Memory B cell (primary cell): ENCODE data around the gene LRMDA.

Experiments used
- ATAC-seq: fragments of 150-1000 bp; cut with Tn5 transposase; 2 replicates; pipeline ENCODE4 v1.10.0; 2021; ENCODE audit warnings: low read depth, mild to moderate bottlenecking, moderate library complexity
- DNase-seq, 2 donors: peaks; one replicate each; pipeline ENCODE4 v3.0.0; 2022; ENCODE audit warnings: low spot score in 2 of 2
- H3K27ac Mint-ChIP-seq: one replicate; pipeline ENCODE4 v1.8.0; 2022; ENCODE audit warnings: mild to moderate bottlenecking, moderate library complexity, mixed read lengths
- H3K27me3 Mint-ChIP-seq: one replicate; pipeline ENCODE4 v1.8.0; 2022; ENCODE audit warnings: mixed read lengths
- H3K36me3 Mint-ChIP-seq: one replicate; pipeline ENCODE4 v1.8.0; 2022; ENCODE audit warnings: mild to moderate bottlenecking, mixed read lengths
- H3K4me1 Mint-ChIP-seq: one replicate; pipeline ENCODE4 v1.8.0; 2022; ENCODE audit warnings: mixed read lengths
- H3K4me3 Mint-ChIP-seq: one replicate; pipeline ENCODE4 v1.8.0; 2022; ENCODE audit warnings: mild to moderate bottlenecking, moderate library complexity, mixed read lengths
- H3K9me3 Mint-ChIP-seq: one replicate; pipeline ENCODE4 v1.8.0; 2022; ENCODE audit warnings: mixed read lengths

Gene LRMDA

DNA sequence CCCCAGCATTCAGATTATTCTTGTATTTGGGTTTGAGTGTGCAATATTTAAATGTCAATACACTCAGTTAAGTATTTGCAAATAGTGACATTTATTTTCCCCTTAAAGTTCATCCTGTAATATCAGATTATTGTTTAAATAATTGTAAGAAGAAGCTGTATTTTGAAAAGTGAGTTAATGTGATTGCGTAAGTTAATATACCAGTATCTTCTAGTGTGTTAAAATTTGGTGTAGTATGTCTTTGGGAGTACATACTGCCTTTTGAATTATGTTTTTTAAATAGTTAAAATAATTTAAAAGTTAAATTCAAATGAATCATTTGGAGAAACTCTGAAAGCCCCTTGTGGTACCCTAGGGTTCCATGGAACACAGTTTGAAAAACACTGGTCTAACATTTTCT is 28.6 kb downstream of the LRMDA start:
- ATAC-seq = no peak

DNA sequence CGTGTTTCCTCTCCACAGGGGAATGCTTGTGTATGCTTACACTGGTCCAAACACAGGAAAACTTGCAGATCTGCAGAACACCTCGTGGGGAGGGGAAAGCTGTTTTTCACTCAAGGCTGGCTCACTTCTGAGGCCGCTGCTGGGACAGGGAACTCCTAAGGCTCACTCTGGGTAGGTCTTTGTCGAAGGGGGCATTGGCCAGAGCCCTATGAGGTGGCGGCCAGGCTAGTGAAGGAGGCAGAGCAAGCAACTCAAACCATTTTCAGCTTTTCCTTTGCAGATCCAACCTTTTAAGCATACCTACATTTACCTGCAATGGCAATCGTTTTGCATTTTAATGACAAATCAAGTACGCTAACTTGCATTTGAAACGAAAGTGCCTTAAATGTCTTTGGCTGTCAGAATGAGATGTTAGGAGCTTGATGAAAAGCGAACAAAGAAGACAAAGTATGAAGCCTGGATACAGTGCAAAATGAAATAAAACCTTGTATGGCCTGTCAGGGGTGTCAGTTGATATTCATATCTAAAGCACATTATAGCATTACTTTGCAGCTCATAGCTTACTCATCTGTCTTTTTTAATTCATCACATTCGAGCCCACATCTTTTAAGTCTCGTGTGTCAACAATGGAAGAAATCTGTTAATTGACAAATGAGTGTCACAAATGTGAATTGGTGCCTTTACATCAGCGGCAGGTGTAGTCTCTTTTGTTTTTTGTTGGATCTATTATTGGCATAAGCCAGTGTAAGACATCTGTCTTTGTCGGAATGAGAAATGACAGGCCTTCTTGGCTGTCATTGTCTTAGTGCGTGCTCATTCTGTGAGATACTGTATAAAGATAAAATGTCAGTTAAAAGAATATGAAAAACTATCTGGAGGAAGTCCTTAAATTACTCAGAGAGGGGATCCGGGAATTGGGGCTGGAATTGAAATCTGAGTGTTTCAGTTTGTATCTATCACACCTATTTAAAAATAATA is 30.5 kb downstream of the LRMDA start:
- Mint-ChIP-seq H3K27me3 (peaks cover 7% of the 10 kb centered on the region), H3K4me3 (no peak overlapping the region), H3K4me1 (no peaks in the 10 kb centered on the region), H3K36me3 (no peaks in the 10 kb centered on the region), H3K27ac (no peak overlapping the region), H3K9me3 (no peaks in the 10 kb centered on the region)
- no peak for ATAC-seq
- no peak for DNase-seq

More for the DNA sequence above, 28.6 kb downstream of the LRMDA start:
- Mint-ChIP-seq H3K4me3 (no peak overlapping the region), H3K9me3 (no peaks in the 10 kb centered on the region), H3K27ac (no peak overlapping the region), H3K36me3 (no peaks in the 10 kb centered on the region), H3K27me3 (peaks cover 2% of the 10 kb centered on the region), H3K4me1 (no peaks in the 10 kb centered on the region)
- no peak for DNase-seq

DNA sequence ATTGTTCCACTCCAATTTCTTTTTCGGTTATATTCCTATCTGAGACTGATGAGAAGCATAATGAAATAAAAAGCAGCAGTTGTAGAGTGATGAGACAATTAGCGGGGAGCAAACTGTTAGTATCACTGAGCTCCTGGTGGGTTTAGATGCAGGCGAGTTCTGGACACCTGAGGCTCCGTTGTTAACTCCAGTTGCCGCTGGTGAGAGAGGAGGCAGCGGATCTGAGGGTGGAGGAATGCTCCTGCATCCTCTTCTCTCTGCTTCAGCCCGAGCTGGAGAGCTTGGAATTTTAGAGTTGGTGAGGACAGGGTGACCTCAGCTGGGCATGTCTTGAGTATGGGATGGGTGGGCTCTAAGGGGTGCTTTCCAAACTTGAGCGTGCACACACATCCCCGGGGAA is 31.4 kb downstream of the LRMDA start:
- H3K9me3 Mint-ChIP-seq = no peaks in the 10 kb centered on the region
- ATAC-seq (no peak), DNase-seq (no peak)
- H3K4me3 Mint-ChIP-seq = no peak overlapping the region
- no peak overlapping the region for H3K27ac Mint-ChIP-seq
- H3K36me3 Mint-ChIP-seq = no peaks in the 10 kb centered on the region
- H3K27me3 Mint-ChIP-seq = peaks cover 8% of the 10 kb centered on the region
- no peaks in the 10 kb centered on the region for H3K4me1 Mint-ChIP-seq

DNA sequence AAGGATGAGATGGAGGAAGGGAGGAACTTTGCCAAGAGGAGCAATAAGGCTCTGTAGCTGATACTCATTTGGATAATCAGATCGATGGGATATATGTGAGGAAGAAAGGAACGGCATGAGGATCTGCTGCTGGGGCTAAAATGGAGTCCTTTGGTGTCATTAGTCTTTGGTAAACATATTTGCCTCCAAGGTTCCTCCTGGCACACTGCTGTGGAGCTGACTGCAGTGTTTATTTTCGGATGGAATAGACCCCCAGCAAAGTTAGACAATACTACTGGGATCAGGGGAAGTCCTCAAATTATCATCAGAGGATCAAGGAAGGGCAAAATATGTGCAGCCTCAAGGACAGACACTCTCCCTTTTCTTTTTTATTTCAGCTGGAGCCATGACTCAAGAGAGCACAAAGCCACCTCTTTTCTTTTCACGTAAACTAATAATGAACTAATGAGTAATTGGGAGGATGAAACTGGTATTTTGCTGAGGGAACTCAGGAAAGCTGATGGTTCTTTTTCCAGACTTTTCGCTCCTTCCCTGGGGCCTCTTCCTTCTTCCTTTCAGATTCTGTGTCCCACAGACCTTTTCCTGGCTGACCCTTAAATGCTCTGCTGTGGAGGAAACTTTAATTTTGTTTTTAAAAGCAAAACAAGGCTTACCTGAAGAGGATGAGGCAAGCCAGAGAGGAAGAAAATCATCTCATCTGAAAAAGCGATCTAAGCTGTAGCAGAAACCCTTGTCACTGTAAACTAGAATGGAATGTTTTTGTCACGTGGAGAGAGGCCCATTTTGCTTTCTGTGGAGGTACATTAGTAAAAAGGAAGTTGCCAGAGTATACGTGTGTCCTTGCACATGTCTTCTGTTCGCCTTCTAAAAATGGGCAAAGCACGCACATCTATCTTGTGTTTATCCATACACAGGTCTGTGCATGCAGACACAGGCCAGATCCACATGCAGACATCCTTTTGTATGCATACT is 33.3 kb downstream of the LRMDA start:
- H3K36me3 Mint-ChIP-seq = no peaks in the 10 kb centered on the region
- H3K27me3 Mint-ChIP-seq = peaks cover 8% of the 10 kb centered on the region
- no peaks in the 10 kb centered on the region for H3K9me3 Mint-ChIP-seq
- H3K4me1 Mint-ChIP-seq = no peaks in the 10 kb centered on the region
- H3K4me3 Mint-ChIP-seq = no peak overlapping the region
- H3K27ac Mint-ChIP-seq = no peak overlapping the region
- no peak for DNase-seq
- ATAC-seq = no peak

DNA sequence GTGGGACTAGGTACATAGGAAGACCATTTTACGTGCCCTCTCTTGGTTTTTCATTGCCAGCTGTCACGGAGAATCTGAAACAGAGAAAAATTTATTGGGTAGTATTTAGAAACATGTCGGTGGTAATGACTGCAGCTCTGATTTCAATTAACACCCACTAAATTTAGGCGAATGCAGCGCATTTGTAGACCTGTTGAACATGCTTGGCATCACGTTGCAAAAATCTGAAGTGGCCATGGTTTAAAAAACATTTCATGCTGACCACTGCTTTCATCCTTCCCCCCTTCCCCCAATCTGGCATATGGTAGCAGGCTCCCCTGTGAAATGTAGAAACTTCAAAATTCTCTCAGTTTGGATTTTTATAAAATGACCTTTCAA is 34.0 kb downstream of the LRMDA start:
- Mint-ChIP-seq H3K27ac (no peak overlapping the region), H3K4me3 (no peak overlapping the region), H3K4me1 (no peaks in the 10 kb centered on the region), H3K36me3 (no peaks in the 10 kb centered on the region), H3K9me3 (no peaks in the 10 kb centered on the region), H3K27me3 (peaks cover 8% of the 10 kb centered on the region)
- no peak for DNase-seq
- ATAC-seq = no peak

DNA sequence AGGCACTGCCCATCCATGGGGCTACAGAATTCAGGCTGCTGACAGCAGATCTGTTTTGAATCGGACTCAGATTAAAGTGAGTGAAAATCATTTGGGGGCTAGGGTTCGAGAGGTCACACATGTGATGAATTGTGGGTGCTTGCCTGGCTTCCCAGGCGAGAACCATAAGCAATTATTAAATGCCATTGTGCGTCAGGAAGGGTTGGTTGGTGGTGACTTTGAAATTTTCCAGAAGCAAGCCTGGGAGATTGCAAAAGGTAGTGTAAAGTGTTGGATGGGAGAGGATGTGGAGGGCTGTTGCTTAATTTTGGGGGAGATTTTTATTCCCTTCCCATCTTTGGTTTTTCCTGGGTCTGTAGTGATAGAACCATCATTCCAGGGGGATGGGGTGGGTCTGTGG is 34.6 kb downstream of the LRMDA start:
- no peak for ATAC-seq
- H3K27ac Mint-ChIP-seq = no peak overlapping the region
- DNase-seq = no peak
- H3K4me1 Mint-ChIP-seq = no peaks in the 10 kb centered on the region
- H3K36me3 Mint-ChIP-seq = no peaks in the 10 kb centered on the region
- no peaks in the 10 kb centered on the region for H3K9me3 Mint-ChIP-seq
- peaks cover 8% of the 10 kb centered on the region for H3K27me3 Mint-ChIP-seq
- no peak overlapping the region for H3K4me3 Mint-ChIP-seq

DNA sequence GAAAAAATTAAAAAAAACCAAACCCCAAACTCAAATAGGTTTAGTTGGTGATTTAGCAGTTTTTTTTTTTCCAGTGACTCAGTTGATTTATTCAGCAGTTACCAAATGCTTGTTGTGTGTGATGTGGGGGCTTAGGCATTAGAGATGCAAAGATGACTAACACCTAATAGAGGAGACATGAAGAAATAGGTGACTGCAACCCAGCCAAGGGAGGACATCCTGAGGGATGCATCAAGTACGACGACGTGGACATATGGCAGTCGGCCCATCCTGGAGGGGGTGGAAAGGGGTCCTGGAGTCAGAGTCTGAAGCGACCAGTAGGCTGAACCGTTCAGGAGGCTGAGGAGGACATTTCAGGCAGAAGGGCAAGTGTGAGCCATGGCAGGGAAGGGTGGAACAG is 35.5 kb downstream of the LRMDA start:
- DNase-seq (no peak), ATAC-seq (no peak)
- no peaks in the 10 kb centered on the region for H3K9me3 Mint-ChIP-seq
- peaks cover 8% of the 10 kb centered on the region for H3K27me3 Mint-ChIP-seq
- H3K4me3 Mint-ChIP-seq = no peak overlapping the region
- H3K4me1 Mint-ChIP-seq = no peaks in the 10 kb centered on the region
- no peak overlapping the region for H3K27ac Mint-ChIP-seq
- no peaks in the 10 kb centered on the region for H3K36me3 Mint-ChIP-seq

DNA sequence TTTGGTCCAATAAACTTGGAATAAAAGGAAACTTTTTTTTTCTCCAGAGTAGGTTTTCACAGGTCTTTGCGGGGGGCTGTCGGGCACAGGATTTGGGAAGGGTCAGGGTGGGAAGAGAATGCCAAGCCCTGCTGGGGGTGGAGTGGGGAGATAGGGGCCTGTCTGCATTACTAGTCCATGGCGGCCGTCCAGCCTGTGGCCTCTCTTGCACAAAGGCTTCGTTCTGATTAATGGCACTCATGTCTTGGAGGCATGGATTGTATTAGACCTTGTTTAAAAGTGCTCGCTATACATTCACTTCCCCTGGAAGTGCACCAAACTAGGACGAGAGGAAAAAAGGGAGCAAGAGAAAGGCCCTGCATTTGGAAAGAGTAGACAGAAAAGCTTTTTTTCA is 37.2 kb downstream of the LRMDA start:
- Mint-ChIP-seq H3K4me3 (no peak overlapping the region), H3K4me1 (no peaks in the 10 kb centered on the region), H3K9me3 (no peaks in the 10 kb centered on the region), H3K27me3 (peaks cover 10% of the 10 kb centered on the region), H3K36me3 (no peaks in the 10 kb centered on the region), H3K27ac (no peak overlapping the region)
- no peak for DNase-seq
- ATAC-seq = no peak

DNA sequence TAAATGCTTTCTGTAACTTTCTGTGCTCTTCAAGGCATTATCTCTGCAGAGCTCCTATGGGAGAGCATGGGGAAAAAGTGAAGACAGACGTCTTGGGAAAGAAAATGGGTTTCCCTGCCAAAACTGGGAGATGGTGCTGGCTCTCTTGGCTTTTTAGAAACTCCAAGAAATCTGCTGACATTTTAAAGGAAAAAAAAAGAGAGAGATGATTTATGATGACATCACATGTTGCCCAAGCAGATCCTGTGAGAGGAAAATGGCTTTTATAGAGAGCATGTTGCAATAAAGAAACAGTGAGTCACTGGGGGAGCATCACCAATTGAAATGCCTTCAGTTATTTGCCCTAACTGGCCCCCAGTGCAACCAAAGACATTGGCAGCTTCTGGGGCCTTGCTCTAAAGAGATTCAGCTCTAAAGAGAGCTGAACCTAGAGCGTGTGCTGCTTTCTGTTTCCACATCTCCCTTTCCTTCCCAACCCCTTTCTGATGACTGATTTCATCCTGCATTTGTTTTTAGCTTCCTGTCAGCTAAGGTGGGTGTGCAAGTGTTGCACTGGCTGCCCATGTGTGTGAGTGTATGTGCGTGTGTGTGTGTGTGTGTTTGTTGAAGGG is 37.7 kb downstream of the LRMDA start:
- peaks cover 10% of the 10 kb centered on the region for H3K27me3 Mint-ChIP-seq
- H3K4me3 Mint-ChIP-seq = no peak overlapping the region
- ATAC-seq (no peak), DNase-seq (no peak)
- no peak overlapping the region for H3K27ac Mint-ChIP-seq
- H3K4me1 Mint-ChIP-seq = no peaks in the 10 kb centered on the region
- no peaks in the 10 kb centered on the region for H3K36me3 Mint-ChIP-seq
- H3K9me3 Mint-ChIP-seq = no peaks in the 10 kb centered on the region

DNA sequence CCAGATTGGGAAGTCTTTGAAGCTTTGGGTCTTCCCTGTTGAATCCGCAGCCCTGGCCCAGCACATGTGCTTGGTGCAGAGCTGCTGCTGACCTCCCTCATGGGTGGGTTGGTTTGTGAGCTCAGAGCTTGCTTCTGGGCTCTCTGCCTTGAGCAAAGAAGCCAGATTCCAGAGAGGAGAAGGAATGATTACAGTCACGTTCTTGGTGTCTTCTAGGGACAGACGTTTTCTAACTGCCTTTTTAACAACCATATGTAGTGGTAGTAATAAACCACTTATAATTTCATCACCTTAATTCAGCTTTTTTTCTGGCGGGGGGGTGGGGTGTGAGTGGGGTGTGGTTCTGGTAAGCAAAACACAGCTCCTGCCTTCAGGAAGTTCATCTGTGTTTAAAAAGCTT is 39.5 kb downstream of the LRMDA start:
- Mint-ChIP-seq H3K9me3 (no peaks in the 10 kb centered on the region), H3K4me3 (no peak overlapping the region), H3K27ac (no peak overlapping the region), H3K36me3 (no peaks in the 10 kb centered on the region), H3K4me1 (no peaks in the 10 kb centered on the region), H3K27me3 (peaks cover 8% of the 10 kb centered on the region)
- ATAC-seq = no peak
- no peak for DNase-seq

DNA sequence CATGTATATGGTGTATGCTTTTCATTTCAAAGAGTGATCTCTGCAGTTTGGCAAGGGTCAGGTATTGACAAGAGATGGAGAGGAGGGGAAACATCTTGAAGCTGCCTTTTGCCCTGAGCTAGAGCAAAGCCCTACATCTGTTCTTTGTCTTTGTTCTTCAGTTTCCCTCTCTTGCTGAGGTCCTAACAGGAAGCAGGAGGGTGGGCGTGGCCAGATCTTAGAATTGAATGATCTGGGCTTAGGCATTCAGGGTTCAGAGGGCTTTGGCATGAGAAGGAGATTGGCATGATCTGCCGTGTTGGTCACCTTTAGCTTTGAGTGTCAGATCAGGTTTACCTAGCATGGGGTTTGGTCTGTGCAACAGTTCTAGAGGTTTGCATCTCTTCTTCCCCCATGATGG is 41.3 kb downstream of the LRMDA start:
- H3K27ac Mint-ChIP-seq = no peak overlapping the region
- H3K36me3 Mint-ChIP-seq = no peaks in the 10 kb centered on the region
- H3K9me3 Mint-ChIP-seq = no peaks in the 10 kb centered on the region
- DNase-seq (no peak), ATAC-seq (no peak)
- peaks cover 3% of the 10 kb centered on the region for H3K27me3 Mint-ChIP-seq
- no peaks in the 10 kb centered on the region for H3K4me1 Mint-ChIP-seq
- H3K4me3 Mint-ChIP-seq = no peak overlapping the region

DNA sequence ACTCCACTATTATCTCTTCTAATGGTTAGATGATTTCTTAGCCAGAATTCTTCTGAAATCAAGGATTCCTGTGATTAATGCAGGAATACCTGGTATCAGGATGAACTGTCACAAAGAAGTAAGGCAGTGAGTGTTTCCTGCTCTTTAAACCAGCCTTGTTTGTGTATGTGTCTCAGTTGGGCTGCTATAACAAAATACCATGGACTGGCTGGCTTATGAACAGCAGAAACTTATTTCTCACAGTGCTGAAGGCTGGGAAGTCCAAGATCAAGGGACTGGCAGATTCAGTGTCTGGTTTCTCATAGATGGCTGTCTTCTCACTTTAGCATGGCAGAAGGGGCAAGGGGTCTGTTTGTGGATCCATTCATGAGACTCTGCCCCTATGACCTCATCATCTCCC is 42.7 kb downstream of the LRMDA start:
- ATAC-seq (no peak), DNase-seq (no peak)
- no peaks in the 10 kb centered on the region for H3K36me3 Mint-ChIP-seq
- H3K9me3 Mint-ChIP-seq = no peaks in the 10 kb centered on the region
- H3K4me1 Mint-ChIP-seq = no peaks in the 10 kb centered on the region
- H3K27ac Mint-ChIP-seq = no peak overlapping the region
- peaks cover 3% of the 10 kb centered on the region for H3K27me3 Mint-ChIP-seq
- no peak overlapping the region for H3K4me3 Mint-ChIP-seq

DNA sequence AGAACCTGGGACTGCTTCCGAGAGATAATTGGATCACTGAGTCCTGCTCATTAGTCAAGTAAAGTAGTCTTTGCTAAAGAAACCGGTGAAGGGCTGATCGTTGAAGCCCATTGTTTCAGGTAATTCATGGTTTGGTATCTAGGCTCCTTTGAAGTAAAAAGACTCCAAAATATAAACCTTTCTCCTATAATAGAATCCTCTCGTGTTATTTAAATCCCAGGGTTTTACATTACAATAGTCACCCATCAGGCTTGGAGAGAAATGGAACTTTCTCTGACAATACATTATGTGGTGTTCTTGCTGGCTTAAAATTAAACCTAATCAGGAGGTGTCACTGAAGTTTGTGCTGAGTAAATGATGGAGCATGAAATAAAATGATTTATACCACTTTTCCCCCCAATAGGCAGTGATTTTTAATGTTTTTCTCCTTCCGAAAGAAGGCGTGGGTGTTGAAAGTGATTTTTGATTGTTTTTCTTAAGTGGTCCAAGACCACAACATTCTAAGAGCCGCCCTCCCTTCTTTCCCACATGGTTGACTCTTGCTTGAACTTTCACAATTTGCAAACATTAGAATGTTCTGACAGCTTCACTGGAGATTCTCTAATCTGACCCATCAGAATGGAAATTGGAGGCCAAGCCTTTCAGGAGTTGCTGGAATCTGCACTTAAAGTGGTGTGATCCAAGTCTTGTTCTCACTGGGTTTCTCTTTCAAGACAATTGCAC is 44.2 kb downstream of the LRMDA start:
- H3K27ac Mint-ChIP-seq = no peak overlapping the region
- ATAC-seq (no peak), DNase-seq (no peak)
- H3K4me1 Mint-ChIP-seq = no peaks in the 10 kb centered on the region
- peaks cover 3% of the 10 kb centered on the region for H3K27me3 Mint-ChIP-seq
- no peaks in the 10 kb centered on the region for H3K9me3 Mint-ChIP-seq
- H3K4me3 Mint-ChIP-seq = no peak overlapping the region
- H3K36me3 Mint-ChIP-seq = no peaks in the 10 kb centered on the region
